HPDE6-E6E7 (cell line): Measurements from ENCODE around the gene DDX24.

Experiments used
- DNase-seq: peaks from one replicate; pipeline ENCODE4 v3.0.0; 2011; ENCODE audit warnings: missing footprints; ENCODE audit errors: extremely low spot score

Gene DDX24

DNA sequence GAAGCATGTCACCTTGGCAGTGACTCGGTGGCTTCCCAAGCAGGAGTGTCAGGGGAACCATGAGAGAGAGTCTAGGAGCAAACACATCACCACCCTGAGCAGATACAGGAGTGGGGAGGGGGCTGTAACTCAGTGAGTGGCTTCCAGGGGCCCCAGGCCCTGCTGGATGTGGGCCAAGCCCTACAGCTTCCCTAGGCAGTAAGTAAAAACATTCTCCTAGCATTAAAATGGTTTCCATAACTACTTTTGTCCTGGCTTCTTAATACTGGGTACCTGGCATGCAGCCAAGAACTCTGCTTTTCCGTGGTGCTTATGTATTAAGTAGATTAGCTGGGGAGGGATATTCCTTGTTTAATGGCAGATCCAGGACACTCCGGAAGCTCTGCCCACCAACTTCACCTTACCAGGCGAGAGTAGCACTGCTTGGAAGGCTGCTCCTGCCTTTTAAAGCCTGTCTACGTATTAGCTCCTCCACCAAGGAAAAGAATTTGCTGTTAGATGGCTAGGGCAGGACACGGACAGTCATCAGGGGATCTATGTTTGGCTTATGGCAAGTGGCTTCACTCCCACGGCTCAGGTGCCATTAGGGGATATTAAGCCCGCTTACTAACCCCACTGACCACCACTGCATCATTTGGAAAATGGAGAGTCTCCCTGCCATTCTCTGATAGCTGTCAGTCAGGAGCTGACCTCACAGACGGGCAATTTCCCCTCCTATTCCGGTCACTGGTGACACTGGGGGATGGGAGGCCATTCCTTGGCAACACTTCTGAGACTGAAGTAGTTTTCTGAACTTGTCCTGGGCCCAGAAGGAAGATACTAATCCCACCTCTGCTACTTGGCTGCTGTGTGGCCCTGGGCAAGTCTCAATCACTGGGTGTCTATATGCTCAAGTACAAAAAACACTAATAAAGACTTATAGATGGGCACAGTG lies 32.0 kb downstream of the DDX24 start:
- no peak for DNase-seq

DNA sequence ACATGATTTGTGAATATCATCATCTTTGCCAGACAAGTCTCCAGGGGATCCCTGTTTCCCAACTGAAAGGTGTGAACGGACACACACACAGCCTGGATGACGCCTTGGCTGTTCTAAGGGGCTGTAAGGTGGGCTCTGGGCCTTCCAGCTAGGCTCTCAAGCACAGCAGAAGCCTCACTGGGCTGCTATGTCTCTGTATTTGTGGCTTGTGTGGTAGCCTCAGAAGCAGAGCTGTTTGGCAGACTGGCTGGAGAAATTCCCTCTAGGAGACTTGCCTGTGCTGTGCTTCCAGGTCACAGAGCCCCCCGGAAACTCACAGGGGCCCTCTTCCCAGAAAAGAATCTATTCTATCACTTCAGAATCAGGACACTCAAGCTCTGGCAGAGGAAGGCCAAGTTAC lies 33.4 kb downstream of the DDX24 start:
- no peak for DNase-seq

DNA sequence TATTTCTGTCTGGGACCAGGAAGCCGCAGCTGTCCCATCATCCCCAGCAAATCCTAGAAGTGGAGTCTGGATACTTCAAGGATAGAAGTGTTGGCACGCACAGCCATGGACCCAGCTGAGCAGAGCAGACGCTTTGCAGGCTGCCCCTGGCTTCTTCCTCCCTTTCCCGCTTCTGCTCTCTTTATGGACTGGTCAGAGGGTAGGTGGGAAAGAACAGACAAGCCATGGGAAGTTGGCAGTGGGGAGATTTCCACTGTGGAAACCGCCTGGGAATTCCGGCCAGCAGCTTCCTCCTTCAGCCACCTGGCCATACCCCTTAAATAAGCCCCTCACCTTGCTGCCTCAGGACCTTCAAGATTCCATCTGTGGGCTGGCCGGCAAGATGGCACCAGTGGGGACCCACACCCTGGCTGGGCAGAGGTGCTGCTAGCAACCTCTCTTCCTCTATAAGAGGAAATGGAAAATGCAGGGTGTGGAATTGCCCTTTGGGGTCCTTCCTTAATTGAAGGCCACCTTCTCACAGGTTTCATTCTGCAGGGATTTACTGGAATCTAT lies 34.2 kb downstream of the DDX24 start:
- DNase-seq: no peak

DNA sequence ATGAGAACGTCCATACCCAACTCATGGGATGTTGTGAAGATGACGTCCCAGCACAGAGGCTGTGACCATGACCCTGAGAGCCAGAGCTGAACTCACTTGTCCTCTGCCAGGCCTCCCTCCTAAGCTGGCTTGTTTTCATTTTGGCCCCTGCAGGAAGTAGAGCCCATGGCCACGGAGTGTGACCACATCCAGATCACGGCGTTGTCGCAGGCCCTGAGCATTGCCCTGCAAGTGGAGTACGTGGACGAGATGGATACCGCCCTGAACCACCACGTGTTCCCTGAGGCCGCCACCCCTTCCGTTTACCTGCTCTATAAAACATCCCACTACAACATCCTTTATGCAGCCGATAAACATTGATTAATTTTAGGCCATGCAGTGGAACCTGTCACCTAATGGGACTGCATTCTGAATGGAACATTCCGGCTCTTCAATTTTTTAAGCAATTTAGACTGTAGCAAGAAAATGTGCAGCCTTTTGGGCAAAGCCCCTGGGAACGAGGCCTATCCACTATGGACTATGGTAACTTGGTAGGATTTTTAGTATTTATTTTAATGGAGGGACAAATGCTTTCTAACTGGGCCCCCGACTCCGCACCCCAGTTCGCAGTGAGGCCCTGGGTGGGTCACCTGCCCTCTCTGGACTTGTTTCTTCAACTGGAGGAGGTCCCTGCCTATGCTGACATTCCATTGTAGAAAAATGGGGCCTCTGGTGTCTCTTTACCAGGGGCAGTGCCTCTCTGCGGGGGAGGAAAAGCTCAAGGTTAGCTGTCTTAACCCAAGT lies 35.2 kb downstream of the DDX24 start:
- DNase-seq: no peak

DNA sequence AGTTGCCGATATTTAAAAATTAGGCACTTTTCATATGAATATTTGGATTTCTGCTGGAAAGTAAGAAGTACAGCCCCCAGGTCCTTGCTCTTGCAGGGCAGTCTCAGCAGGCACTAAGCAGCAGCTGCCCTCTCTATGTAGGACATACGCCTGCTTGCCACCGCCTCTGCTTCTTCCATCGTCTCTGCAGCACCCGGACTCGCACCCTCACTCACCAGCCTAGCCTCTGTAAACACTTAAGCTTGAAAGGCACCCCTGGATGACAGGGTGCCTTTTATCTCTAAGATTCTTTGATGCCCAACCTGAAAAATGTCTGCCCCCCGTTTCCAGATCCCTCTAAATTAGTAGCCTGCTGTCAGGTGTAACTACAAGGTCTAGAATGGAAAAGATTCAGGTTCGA lies 35.9 kb downstream of the DDX24 start:
- no peak for DNase-seq

DNA sequence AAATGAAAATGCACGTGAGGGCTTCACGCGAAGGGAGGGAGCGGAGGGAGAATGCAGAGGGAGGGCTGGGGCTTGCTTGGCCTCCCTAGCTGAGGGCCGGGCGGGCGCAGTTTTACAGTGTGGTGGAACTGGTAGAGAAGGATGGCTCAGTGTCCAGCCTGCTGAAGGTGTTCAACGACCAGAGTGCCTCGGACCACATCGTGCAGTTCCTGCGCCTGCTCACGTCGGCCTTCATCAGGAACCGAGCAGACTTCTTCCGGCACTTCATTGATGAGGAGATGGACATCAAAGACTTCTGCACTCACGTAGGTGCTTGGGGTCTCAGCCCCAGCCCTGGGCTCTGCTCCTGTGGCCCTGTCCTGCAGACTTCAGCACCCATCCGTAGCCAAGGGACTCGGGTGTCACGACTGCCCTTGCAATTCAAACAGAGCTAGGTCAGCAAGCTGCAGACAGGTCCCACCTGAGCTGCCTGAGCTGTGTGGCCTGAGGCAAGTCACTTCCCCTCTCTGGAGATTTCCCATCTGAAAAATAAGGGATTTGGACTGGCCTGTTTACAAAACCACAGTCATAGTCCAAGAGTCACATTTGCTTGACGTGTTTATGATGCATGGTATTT lies 36.4 kb downstream of the DDX24 start:
- DNase-seq: no peak

DNA sequence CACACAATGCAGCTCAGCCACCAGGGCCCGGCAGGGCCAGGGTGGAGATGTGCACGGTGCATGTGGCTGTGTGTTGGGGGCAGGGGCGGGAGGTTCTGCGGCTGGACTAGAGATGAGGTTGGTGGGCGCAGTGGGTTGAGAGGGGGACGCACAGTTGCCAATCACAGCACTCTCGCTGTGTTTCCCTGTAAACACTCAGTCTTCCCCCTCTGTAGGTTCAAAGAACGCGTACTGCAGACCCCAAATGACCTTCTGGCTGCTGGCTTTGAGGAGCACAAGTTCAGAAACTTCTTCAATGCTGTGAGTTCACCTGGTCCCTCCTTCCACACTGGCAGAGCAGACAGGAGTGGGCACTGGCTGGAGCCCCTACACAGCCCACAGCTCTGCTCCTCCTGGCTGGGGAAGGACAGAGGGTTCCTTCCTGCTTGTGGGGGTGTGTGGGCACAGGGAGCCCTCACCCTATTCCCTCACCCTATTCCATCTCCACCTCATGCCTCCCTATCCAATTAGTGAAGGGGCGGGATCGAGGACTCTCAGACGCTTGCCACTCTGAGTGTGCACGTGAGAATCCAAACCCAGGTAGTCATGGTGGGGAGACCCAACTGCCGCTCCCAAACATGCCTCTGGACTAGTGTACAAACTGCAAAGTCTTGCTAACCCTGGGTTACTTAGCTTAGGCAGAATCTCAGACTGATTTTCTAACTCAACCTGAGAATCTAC lies 37.1 kb downstream of the DDX24 start:
- DNase-seq: no peak

DNA sequence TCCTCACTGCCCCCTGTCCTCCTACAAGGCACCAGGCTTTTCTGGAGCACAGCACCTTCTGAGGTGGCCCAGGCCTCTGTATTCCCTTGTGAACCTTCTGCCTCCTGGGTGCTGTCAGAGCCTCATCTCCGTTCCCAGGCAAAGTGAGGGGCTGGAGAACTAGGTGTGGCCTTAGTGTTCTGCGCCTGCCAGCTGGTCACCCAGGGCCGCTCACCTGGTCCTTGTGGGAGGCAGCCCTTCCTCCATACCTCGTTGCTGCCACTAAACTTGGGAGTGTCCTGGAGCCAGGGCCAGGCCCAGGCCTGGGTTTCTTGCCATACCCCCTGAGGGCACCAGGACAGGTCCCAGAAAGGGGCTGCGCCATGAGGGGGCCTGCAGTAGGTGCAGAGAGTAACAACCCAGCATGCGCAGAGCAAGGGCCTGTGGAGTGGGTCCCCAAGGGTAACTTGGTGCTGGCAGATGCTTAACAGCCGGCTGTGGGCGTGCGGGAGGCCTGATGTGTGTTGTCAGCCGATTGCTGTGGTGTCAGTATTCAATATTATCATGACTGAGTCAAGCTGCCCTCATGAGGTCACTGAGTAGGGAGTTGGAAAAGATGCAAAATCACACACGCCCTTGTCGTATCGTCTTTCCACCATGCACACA lies 37.8 kb downstream of the DDX24 start:
- no peak for DNase-seq

DNA sequence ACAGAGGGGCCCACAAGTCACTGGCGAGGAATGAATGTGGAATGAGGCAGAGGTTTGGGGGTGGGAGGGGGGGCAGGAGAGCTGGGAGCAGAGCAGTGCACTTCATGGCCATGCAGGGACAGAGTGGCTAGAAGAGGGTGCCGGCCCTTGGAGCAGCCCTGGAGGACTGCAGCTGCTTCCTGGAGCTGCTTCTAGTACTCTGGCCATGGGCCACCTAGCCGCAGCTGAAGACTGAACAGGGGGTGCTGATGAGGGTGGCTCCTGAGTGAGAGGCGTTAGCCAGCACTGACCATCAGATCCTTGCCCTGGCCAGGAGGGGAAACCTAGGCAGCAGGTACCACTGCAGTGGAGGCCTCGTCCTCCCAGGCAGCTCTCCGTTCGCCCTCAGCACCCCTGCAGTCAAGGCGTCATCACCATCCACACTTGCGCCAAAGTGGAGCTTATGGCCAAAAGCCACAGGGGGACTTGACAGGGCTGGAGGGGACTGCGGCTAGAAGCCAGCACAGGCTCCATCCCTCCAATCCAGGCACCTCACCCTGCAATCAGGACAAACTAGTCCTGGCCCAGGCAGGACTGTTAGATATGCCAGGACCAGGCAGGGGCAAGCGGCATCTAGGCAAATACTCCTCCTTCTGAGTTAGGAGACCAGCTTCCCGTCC lies 38.4 kb downstream of the DDX24 start:
- DNase-seq: no peak

DNA sequence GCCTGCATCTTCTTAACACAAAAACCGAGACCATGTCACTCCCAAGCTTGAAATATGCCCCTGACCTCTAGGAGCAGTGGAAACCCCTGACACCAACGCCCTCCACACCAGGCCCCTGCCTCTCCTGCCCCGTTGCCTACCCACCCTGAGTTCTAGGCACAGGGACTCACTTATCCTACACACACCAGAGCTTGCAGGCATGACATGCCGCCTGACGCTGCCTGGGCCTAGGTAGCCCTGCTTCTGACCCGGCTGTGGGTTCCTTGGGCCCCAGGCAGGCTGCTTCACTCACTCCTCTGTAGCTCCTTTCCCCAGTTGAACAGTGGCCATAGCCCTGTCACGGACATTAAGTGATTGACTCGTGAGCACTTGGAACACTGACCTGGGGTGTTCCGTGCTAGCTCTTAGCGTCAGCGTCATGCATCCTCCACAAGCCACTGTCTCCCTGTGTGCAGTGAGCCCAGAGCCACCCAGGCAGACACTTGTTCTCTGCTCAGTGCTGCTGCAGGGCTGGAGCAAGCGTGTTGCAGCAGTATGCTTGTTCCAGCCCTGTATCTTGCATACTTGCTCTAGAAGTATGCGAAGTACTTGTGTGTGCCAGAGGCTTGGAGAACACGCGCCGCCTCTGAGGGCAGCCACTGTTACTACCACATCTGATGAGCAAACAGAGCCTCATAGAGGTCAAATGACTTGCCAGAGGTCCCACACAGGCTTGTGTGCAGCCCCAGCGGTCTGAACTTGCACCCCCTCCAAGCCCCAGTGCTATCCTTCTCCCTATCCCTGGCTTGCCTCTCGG lies 39.3 kb downstream of the DDX24 start:
- DNase-seq: no peak

DNA sequence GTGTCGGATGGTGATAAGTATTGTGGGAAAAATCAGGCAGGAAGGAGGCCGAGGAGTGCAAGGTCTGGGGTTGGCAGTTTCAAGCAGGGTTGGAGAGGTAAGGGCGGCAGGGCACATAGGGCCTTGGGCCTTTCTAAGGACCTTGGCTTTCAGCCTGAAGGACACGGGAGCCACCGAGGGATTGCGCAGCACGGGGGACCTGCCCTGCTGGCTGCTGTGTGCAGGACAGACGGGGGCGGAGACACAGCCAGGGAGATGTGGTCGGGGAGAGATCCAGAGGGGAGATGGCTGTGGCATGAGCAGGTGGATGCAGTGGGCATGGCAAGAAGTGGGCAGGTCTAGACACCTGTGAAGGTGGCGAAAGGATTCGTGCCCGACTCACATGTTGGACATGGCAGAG lies 40.2 kb downstream of the DDX24 start:
- DNase-seq: no peak

DNA sequence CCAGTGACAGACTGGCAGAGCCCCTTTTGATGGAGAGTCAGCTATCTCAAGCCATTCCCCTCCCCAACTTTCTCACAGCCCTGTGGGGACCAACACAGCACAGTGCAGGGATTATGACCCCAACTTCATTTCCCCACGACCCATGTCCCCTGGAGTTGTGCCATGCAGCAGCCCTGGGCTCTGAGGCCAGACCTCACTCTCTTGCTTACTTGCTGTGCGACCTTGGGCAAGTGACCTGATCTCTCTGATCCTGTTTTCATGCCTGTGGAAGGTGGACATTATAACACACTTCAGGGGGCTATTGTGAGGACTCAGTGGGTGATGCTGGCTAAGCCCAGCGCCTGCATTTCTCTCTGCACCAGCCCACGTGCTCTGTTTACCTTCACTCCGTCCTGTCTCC lies 40.8 kb downstream of the DDX24 start:
- DNase-seq: no peak

DNA sequence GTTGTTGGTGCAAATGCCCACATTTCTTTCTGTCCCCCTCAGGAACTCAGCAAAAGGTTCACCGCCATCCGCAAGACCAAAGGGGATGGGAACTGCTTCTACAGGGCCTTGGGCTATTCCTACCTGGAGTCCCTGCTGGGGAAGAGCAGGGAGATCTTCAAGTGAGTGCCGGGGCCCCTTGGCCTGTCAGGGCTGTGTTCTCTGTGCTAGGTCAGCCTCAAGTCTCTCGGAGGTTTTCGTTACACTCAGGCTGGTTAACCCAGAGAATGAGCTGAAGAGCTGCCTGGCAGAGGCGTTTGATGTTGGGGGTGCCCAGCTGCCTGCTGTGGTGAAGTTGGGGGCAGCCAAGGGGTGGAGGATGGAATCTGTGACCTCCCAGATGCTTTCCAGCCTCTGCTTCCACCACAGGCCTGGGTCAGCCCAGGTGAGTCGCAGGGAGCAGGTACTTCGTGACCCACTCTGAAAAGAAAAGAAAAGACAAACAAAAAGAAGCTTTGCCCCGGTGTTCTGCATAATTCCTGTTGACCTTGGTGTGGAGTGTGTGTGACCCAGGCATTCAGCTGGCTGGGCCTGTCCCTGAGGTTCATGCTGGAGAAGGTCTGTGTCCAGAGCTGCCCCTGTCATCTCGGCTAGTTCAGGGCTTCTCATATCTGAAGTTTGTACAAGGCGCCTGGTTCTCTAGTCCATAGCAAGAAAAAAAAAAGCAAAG lies 41.9 kb downstream of the DDX24 start:
- DNase-seq: no peak

DNA sequence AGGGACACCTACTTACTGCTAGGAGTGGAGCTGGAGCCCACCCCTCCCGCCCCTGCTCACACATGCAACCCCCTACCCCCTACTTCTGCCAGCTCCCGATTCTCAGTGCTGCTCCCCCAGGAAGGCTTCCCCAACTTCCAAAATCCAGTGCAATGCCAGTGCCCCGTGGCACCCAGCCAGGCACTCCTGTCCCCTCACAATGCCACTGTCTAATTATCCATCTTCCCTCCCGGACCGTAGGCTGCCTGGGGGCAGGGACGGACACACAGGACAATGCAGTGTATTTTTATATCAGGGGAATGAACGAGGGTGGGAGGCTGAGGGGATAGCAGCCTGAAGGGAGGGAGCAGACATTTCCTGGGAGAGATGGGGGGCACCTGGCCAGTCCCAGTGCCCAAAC lies 42.5 kb downstream of the DDX24 start:
- no peak for DNase-seq

DNA sequence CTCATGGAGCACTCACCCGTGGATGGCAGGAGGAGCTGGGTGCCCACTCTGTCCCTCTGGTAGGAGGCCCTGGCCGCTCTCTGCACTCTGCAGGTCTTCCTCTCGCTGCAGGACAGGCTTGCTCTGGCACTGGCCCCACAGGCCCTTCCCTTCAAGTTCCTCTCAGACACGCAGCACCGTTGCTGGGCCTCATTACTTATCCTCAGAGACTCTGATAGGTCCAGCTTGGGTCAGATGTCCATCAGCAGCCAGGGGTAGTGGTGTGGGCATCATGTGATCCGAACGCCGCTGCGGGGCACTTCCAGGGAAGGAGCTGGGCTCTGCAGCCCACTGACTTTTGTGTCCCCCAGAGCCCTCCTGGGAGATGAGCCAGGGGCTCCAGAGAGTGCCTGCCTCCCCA lies 43.0 kb downstream of the DDX24 start:
- DNase-seq: no peak

DNA sequence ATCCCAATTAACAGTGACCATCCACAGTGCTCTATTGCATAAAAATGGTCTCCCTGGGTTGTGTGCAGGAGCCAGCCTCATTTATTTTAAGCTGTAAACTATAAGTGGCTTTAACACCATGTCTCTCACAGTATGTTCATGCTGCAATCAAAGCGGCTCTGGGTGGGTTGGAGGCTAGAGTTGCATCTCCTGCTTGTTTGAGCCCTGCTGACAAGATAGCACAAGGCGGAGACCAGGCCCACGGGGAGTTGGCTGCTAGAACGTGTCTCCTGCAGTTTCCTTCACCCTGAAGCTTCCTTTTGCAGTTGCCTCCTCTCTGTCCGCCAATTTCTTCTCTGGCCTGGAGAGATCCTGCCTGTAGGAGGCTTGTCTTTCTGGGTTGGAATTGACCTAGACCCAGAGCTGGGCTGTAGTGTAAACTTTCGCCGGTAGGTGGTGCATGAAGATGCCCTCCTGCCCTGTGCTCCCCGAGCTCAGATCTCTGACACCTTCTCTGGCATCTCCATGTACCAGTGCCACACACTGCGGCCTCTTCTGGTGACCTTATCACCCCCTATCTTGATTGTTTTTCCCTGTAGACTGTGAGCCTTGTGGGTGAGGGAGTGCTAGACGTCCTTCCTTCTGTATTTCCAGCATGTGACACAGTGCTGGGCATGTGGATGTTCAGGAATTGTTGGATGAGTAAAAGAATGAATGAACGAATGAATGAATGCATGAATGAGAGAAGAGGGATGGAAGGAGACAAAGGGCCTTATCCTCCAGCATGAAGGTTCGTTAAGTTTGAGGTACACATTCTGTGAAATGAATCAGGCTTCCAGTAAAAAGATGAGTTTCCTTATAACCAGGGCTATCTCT lies 44.5 kb downstream of the DDX24 start:
- peak; percentile 80 for DNase-seq

DNA sequence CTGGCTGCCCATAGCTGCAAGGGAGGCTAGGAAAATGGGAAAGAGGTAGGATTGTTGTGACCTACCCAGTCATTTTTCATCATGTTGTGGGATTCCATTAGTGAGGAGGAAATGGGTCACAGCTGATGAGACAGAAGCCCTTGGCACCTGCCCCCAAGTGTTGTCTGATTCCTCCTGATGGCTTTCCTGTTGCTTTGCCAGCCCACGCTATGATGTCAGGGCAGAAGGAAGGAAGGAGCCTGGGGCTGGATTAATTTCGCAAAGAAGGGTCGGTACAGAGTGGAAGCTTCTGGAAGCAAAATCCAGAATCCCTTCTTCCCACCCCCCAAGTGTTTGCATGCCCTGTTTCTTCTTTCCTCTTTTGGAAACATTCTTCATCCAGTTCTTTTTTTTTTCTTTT lies 46.1 kb downstream of the DDX24 start:
- DNase-seq: no peak

DNA sequence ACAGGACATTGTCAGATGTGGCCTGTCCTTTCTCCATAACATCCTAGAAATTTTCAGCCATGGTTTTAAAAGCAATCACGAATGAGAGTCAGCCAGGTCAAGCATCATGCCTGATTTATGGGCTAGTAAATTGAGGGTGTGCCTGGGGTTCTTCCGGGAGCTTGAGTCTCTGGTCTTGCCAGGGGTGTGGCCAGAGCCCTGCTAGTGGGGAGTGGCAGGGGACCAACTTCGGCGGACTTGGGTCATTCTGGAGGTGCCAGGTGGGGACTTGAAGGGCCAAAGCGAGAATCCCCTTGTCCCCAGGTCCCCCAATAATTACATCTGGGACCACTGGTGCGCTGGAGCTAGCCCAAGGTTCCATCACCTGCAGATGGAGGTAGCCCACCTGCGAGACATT lies 49.1 kb downstream of the DDX24 start:
- DNase-seq: no peak
